ENCODE measurements around the gene PDCD6IP. TPM values are rescaled to one million over a fixed set of nuclear protein-coding genes. Genes with fewer than 3 reads are reported as not detected.
A peak's percentile ranks its signal among the peaks of the same experiment; 100 is the strongest.

The PDCD6IP gene
- total RNA-seq, 3 donors from 2014 or later = 305 to 521 (median 428) TPM

- no peaks in the 10 kb centered on the region for H3K9me3 ChIP-seq
- H3K4me1 ChIP-seq (ENCODE audit: low read depth) = peaks cover 10% of the 10 kb centered on the region
- H3K36me3 ChIP-seq (ENCODE audit: low read depth) = no peaks in the 10 kb centered on the region
- TF ChIP-seq CTCF (IDR thresholded peaks at IDR 0.05) = no peak
- ATAC-seq (no peak), DNase-seq (no peak)
- intact Hi-C loops (cut with DNase I, micrococcal nuclease) = no loop called here
- H3K4me3 ChIP-seq = no peak overlapping the region
These were observed 2.4 kb upstream of the PDCD6IP start for GRCh38 chr3:33795856-33796536.

GRCh38 chr3:33798113-33798417, 365 bp upstream of the PDCD6IP start:
- DNase-seq (no peak), ATAC-seq (peak; percentile 38)
- no peak for TF ChIP-seq CTCF (IDR thresholded peaks at IDR 0.05)
- H3K36me3 ChIP-seq (ENCODE audit: low read depth) = no peaks in the 10 kb centered on the region
- H3K4me3 ChIP-seq = peak overlapping the region; percentile 84
- peaks cover 17% of the 10 kb centered on the region for H3K4me1 ChIP-seq (ENCODE audit: low read depth)
- intact Hi-C loops (cut with DNase I, micrococcal nuclease) = no loop called here
- H3K9me3 ChIP-seq = no peaks in the 10 kb centered on the region

- H3K4me3 ChIP-seq = peak overlapping the region; percentile 84
- no peak for ATAC-seq
- DNase-seq = no peak
- intact Hi-C loops (cut with DNase I, micrococcal nuclease) = no loop called here
- H3K36me3 ChIP-seq (ENCODE audit: low read depth) = no peaks in the 10 kb centered on the region
- H3K4me1 ChIP-seq (ENCODE audit: low read depth) = peaks cover 17% of the 10 kb centered on the region
- no peak for TF ChIP-seq CTCF (IDR thresholded peaks at IDR 0.05)
- no peaks in the 10 kb centered on the region for H3K9me3 ChIP-seq
These were observed 747 bp downstream of the PDCD6IP start for GRCh38 chr3:33799202-33799551.

GRCh38 chr3:33803252-33803651, 4.8 kb downstream of the PDCD6IP start:
- no peak for TF ChIP-seq CTCF (IDR thresholded peaks at IDR 0.05)
- no peak for ATAC-seq
- no peak for DNase-seq
- no peak overlapping the region for H3K4me3 ChIP-seq
- H3K36me3 ChIP-seq (ENCODE audit: low read depth) = no peaks in the 10 kb centered on the region
- no peaks in the 10 kb centered on the region for H3K9me3 ChIP-seq
- intact Hi-C loops (cut with DNase I, micrococcal nuclease) = no loop called here
- peaks cover 36% of the 10 kb centered on the region for H3K4me1 ChIP-seq (ENCODE audit: low read depth)

GRCh38 chr3:33803894-33804526, 5.6 kb downstream of the PDCD6IP start:
- ATAC-seq (no peak), DNase-seq (no peak)
- no peaks in the 10 kb centered on the region for H3K36me3 ChIP-seq (ENCODE audit: low read depth)
- no peak for TF ChIP-seq CTCF (IDR thresholded peaks at IDR 0.05)
- intact Hi-C loops (cut with DNase I, micrococcal nuclease) = no loop called here
- peaks cover 41% of the 10 kb centered on the region for H3K4me1 ChIP-seq (ENCODE audit: low read depth)
- no peak overlapping the region for H3K4me3 ChIP-seq
- no peaks in the 10 kb centered on the region for H3K9me3 ChIP-seq

All from mucosa of descending colon (tissue), 3 donors.